Prostate gland (tissue), 2 donors: ENCODE results near the gene HLA-A. TPM values are rescaled to one million over a fixed set of nuclear protein-coding genes. Genes with fewer than 3 reads are reported as not detected.
A peak's percentile ranks its signal among the peaks of the same experiment; 100 is the strongest.

Experiments used
- DNase-seq: peaks from one replicate; pipeline ENCODE4 v3.0.0-alpha.2; 2019; ENCODE audit warnings: low spot score
- H3K27ac ChIP-seq, 2 donors: fragments of 200-600 bp; sonication (generic); 2 replicates each; pipeline ENCODE4 v1.5.1; 2017 to 2019
- H3K27me3 ChIP-seq: fragments of 200-600 bp; sonication (generic); replicated peaks from 2 replicates; pipeline ENCODE4 v1.5.1; 2019; ENCODE audit not compliant: insufficient read depth
- H3K36me3 ChIP-seq, 2 donors: fragments of 200-600 bp; sonication (generic); 1 replicate in 1 of 2; 2 replicates in 1 of 2; pipeline versions ENCODE4 v1.5.1 to v1.8.1; 2017 to 2019
- H3K4me1 ChIP-seq: fragments of 200-600 bp; sonication (generic); replicated peaks from 2 replicates; pipeline ENCODE4 v1.5.1; 2019
- H3K4me3 ChIP-seq, 2 donors: fragments of 200-600 bp; sonication (generic); 2 replicates each; pipeline ENCODE4 v1.5.1; 2017 to 2019
- H3K9me3 ChIP-seq: fragments of 200-600 bp; sonication (generic); 2 replicates; pipeline ENCODE4 v1.5.1; 2017
- CTCF ChIP-seq, 4 experiments: fragments of 200-600 bp in 2 of 4; fragments of 450-650 bp in 2 of 4; sonication (generic) in 2 of 4; IDR thresholded peaks; 1 replicate in 3 of 4; 2 replicates in 1 of 4; pipeline ENCODE4 v1.5.1; 2016 to 2019; ENCODE audit warnings: antibody characterized with exemption in 4 of 4, mild to moderate bottlenecking in 2 of 4, moderate library complexity in 2 of 4
- POLR2A ChIP-seq: fragments of 450-650 bp; IDR thresholded peaks from one replicate; pipeline ENCODE4 v1.6.1; 2016; ENCODE audit warnings: antibody characterized with exemption, mild to moderate bottlenecking
- POLR2AphosphoS5 ChIP-seq: sonication (generic); formaldehyde crosslinking; IDR thresholded peaks from one replicate; pipeline ENCODE4 v1.6.1; 2017; ENCODE audit warnings: antibody characterized with exemption
- WGBS: methylation state at CpG from one replicate; pipeline ENCODE4 v1.1.5; 2018; 5-methylcytosine and 5-hydroxymethylcytosine counted together
- intact Hi-C: fragments of 100-400 bp; cut with DNase I; formaldehyde crosslinking; loops from one replicate; pipeline ENCODE4 v1.14.2; 2022
- total RNA-seq, 2 donors: library from RNA; depleted of rRNA; stranded (reverse); fragments of >200 nt; gene quantifications; one replicate each; pipeline ENCODE4 v1.1.0, GENCODE V29; 2016

Gene HLA-A
- total RNA-seq, 2 donors from 2014 or later, result 564 to 620 TPM

- WGBS, result 63% methylated on average over 6 of the region's 6 CpGs
- Histone ChIP-seq H3K27me3 (no peaks in the 10 kb centered on the region), H3K36me3 (no peaks in the 10 kb centered on the region), H3K9me3 (no peaks in the 10 kb centered on the region), H3K27ac (no peak overlapping the region), H3K4me3 (no peak overlapping the region), H3K4me1 (no peaks in the 10 kb centered on the region)
- no peak for DNase-seq
- no peak for TF ChIP-seq POLR2A
- TF ChIP-seq CTCF (IDR thresholded peaks at IDR 0.05), result no peak
- no peak for TF ChIP-seq POLR2AphosphoS5
- intact Hi-C loops, result no loop called here
Measured at GRCh38 chr6:29925321-29925720, 17.0 kb upstream of the HLA-A start.

- peak overlapping the region; percentile 37 to 43 for H3K4me3 ChIP-seq
- H3K36me3 ChIP-seq, result no peaks in the 10 kb centered on the region
- intact Hi-C loops, result no loop called here
- 72% methylated on average over 6 of the region's 24 CpGs for WGBS
- H3K27ac ChIP-seq, result peak overlapping the region in 1 of 2 donors; percentile 90
- no peaks in the 10 kb centered on the region for H3K9me3 ChIP-seq
- DNase-seq, result no peak
- no peaks in the 10 kb centered on the region for H3K4me1 ChIP-seq
- TF ChIP-seq CTCF (IDR thresholded peaks at IDR 0.05) (no peak), POLR2A (no peak), POLR2AphosphoS5 (no peak)
- no peaks in the 10 kb centered on the region for H3K27me3 ChIP-seq
Measured at GRCh38 chr6:29925727-29926412, 16.5 kb upstream of the HLA-A start.

GRCh38 chr6:29926413-29927274 lies 15.7 kb upstream of the HLA-A start:
- TF ChIP-seq CTCF (IDR thresholded peaks at IDR 0.05) (no peak), POLR2A (no peak), POLR2AphosphoS5 (no peak)
- H3K4me1 ChIP-seq, result no peaks in the 10 kb centered on the region
- DNase-seq, result peak; percentile 45
- no peaks in the 10 kb centered on the region for H3K27me3 ChIP-seq
- H3K9me3 ChIP-seq, result no peaks in the 10 kb centered on the region
- intact Hi-C loops, result no loop called here
- no peaks in the 10 kb centered on the region for H3K36me3 ChIP-seq
- H3K27ac ChIP-seq, result peak overlapping the region; percentile 41 to 90
- WGBS, result 3% methylated on average over 8 of the region's 82 CpGs
- peak overlapping the region; percentile 37 to 43 for H3K4me3 ChIP-seq

GRCh38 chr6:29927275-29927569 lies 15.1 kb upstream of the HLA-A start:
- Histone ChIP-seq H3K4me3 (peak overlapping the region; percentile 37 to 43), H3K9me3 (no peaks in the 10 kb centered on the region), H3K27ac (peak overlapping the region; percentile 41 to 90), H3K36me3 (no peaks in the 10 kb centered on the region), H3K4me1 (no peaks in the 10 kb centered on the region), H3K27me3 (no peaks in the 10 kb centered on the region)
- no peak for TF ChIP-seq CTCF (IDR thresholded peaks at IDR 0.05)
- no peak for TF ChIP-seq POLR2A
- 13% methylated on average over 16 of the region's 16 CpGs for WGBS
- DNase-seq, result no peak
- intact Hi-C loops, result no loop called here
